Ovary (tissue), 3 donors: ENCODE data around the gene SLC22A6.

Source experiments
- CTCF ChIP-seq, 3 donors: fragments of 450-650 bp in 2 of 3; fragments of 200-600 bp in 1 of 3; IDR thresholded peaks; one replicate each; pipeline versions ENCODE4 v1.5.1 to v1.8.0; 2016 to 2022; ENCODE audit warnings: antibody characterized with exemption in 3 of 3, mild to moderate bottlenecking in 1 of 3
- EP300 ChIP-seq: sonication (generic); formaldehyde crosslinking; IDR thresholded peaks from one replicate; pipeline ENCODE4 v1.6.1; 2017; ENCODE audit warnings: antibody characterized with exemption
- POLR2A ChIP-seq: fragments of 450-650 bp; IDR thresholded peaks from one replicate; pipeline ENCODE4 v1.6.1; 2017; ENCODE audit warnings: antibody characterized with exemption, mild to moderate bottlenecking, moderate library complexity
- donor health status: DM: no; HTN: no; CAD: no.

DNA sequence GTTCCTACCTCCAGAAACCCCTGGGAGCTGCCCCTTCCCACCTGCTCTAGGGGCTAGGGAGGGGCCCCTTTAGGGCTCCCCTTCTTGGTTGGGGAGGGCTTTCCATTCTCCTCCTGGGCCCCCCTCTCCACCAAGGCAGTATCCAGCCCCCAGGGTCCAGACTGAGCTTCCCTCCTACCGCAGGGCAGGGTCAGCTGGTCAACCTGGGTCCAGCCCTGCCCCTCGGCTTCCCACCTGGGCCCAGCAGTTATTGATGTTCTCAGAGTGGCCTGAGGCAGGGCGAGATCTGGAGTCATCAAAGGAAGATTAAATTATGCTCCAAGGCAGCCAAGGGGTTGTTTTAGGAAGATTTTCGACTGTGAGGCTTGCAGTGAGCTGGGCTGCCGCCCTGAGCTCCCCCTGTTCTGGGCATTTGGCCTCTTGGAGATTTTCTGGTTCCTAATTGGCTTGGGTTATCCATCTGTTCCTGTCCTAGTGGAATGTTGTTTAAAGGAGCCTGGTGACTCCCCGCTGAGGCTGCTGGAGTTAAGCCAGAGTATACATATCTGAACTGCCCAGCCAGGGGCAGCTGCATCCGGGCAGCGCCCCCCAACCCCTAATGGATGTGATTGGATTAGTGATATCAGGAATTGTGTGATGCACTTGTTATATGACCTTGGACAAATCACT is 32.7 kb upstream of the SLC22A6 start:
- TF ChIP-seq POLR2A = no peak
- no peak for TF ChIP-seq CTCF (IDR thresholded peaks at IDR 0.05)
- no peak for TF ChIP-seq EP300
